ENCODE measurements around the gene PRORP. TPM values are rescaled to one million over a fixed set of nuclear protein-coding genes. Genes with fewer than 3 reads are reported as not detected.

Gene PRORP
- total RNA-seq, 2 experiments from 2014 or later: 27.0 to 32.0 TPM

GRCh38 chr14:35117112-35117511 is 5.2 kb upstream of the PRORP start:
- peak overlapping the region; percentile 34 for H3K4me3 Mint-ChIP-seq
- TF ChIP-seq CTCF (IDR thresholded peaks at IDR 0.05): no peak
- H3K36me3 ChIP-seq (ENCODE audit: insufficient read depth, low read length): peaks cover 44% of the 10 kb centered on the region
- no peaks in the 10 kb centered on the region for H3K27me3 ChIP-seq (ENCODE audit: control insufficient read depth in 1 of 2, insufficient read depth in 2 of 2, low read length in 2 of 2)
- H3K36me3 Mint-ChIP-seq (ENCODE audit: low read depth): peaks cover 74% of the 10 kb centered on the region
- DNase-seq (no peak), ATAC-seq (ENCODE audit: poor library complexity) (no peak)
- ChIA-PET POLR2A (no interaction called here), CTCF (no interaction called here)
- no peaks in the 10 kb centered on the region for H3K27me3 Mint-ChIP-seq
- peak overlapping the region; percentile 37 for H3K27ac Mint-ChIP-seq
- peaks cover 34% of the 10 kb centered on the region for H3K4me1 ChIP-seq (ENCODE audit: insufficient read depth, low read length)
- no peaks in the 10 kb centered on the region for H3K9me3 ChIP-seq (ENCODE audit: control insufficient read depth in 1 of 2, insufficient read depth in 1 of 2, low read length in 2 of 2)
- peaks cover 55% of the 10 kb centered on the region for H3K4me1 Mint-ChIP-seq (ENCODE audit: low read depth)
- no peak overlapping the region for H3K27ac ChIP-seq (ENCODE audit: low read depth in 1 of 2, low read length in 2 of 2)
- no peaks in the 10 kb centered on the region for H3K9me3 Mint-ChIP-seq
- no peak overlapping the region for H3K4me3 ChIP-seq (ENCODE audit: low read length)
- intact Hi-C loops (cut with DNase I, micrococcal nuclease): no loop called here

- Histone ChIP-seq H3K36me3 (ENCODE audit: insufficient read depth, low read length) (peaks cover 8% of the 10 kb centered on the region), H3K4me3 (ENCODE audit: low read length) (peak overlapping the region; percentile 75), H3K27me3 (ENCODE audit: control insufficient read depth in 1 of 2, insufficient read depth in 2 of 2, low read length in 2 of 2) (no peaks in the 10 kb centered on the region), H3K27ac (ENCODE audit: low read depth in 1 of 2, low read length in 2 of 2) (peak overlapping the region; percentile 99), H3K9me3 (ENCODE audit: control insufficient read depth in 1 of 2, insufficient read depth in 1 of 2, low read length in 2 of 2) (no peaks in the 10 kb centered on the region), H3K4me1 (ENCODE audit: insufficient read depth, low read length) (peaks cover 56% of the 10 kb centered on the region)
- Mint-ChIP-seq H3K9me3 (no peaks in the 10 kb centered on the region), H3K27ac (peak overlapping the region; percentile 99), H3K36me3 (ENCODE audit: low read depth) (peaks cover 59% of the 10 kb centered on the region), H3K27me3 (no peaks in the 10 kb centered on the region), H3K4me3 (peak overlapping the region; percentile 100), H3K4me1 (ENCODE audit: low read depth) (peaks cover 77% of the 10 kb centered on the region)
- DNase-seq: peak in 3 of 14 experiments; percentile 1 to 40 (median 30)
- no peak for ATAC-seq (ENCODE audit: poor library complexity)
- ChIA-PET CTCF (interaction anchor here (0.7 to 2.6 kb wide), 6 partner anchors 33 to 301 kb away, joined by 3 to 10 read pairs (median 4); partner anchors contain the start of genes FAM177A1, NFKBIA and PSMA6), POLR2A (interaction anchor here (0.6 to 5.7 kb wide), 15 partner anchors 14 to 705 kb away, joined by 3 to 97 read pairs (median 7); partner anchors contain the start of genes BAZ1A, BRMS1L, FAM177A1 and NFKBIA)
- TF ChIP-seq CTCF (IDR thresholded peaks at IDR 0.05): no peak
- intact Hi-C loops (cut with DNase I, micrococcal nuclease): loop anchor here (2.0 to 10.0 kb wide), 5 partner anchors 246 to 706 kb away; partner anchors contain the start of genes BAZ1A (in 1 of the 2), BRMS1L (in 1 of the 2), EAPP (in 1 of the 2) and RALGAPA1 (in 1 of the 2)
Measured at GRCh38 chr14:35121026-35121886, 1.1 kb upstream of the PRORP start.

GRCh38 chr14:35122696-35123387 is 490 bp downstream of the PRORP start:
- peaks cover 56% of the 10 kb centered on the region for H3K4me1 ChIP-seq (ENCODE audit: insufficient read depth, low read length)
- peak in 4 of 14 experiments; percentile 2 to 41 (median 22) for DNase-seq

More at GRCh38 chr14:35122696-35123387, 490 bp downstream of the PRORP start:
- H3K36me3 Mint-ChIP-seq (ENCODE audit: low read depth): peaks cover 56% of the 10 kb centered on the region
- peak overlapping the region; percentile 99 for H3K27ac Mint-ChIP-seq
- peaks cover 79% of the 10 kb centered on the region for H3K4me1 Mint-ChIP-seq (ENCODE audit: low read depth)
- CTCF ChIA-PET: interaction anchor here (1.2 to 2.6 kb wide), 4 partner anchors 18 to 299 kb away, joined by 4 to 10 read pairs (median 6); partner anchors contain the start of genes FAM177A1 and NFKBIA
- Histone ChIP-seq H3K27ac (ENCODE audit: low read depth in 1 of 2, low read length in 2 of 2) (peak overlapping the region; percentile 99), H3K4me3 (ENCODE audit: low read length) (peak overlapping the region; percentile 75), H3K36me3 (ENCODE audit: insufficient read depth, low read length) (peaks cover 11% of the 10 kb centered on the region), H3K9me3 (ENCODE audit: control insufficient read depth in 1 of 2, insufficient read depth in 1 of 2, low read length in 2 of 2) (no peaks in the 10 kb centered on the region), H3K27me3 (ENCODE audit: control insufficient read depth in 1 of 2, insufficient read depth in 2 of 2, low read length in 2 of 2) (no peaks in the 10 kb centered on the region)
- TF ChIP-seq CTCF (IDR thresholded peaks at IDR 0.05): no peak
- POLR2A ChIA-PET: interaction anchor here (1.0 to 5.7 kb wide), 13 partner anchors 10 to 703 kb away, joined by 3 to 97 read pairs (median 8); partner anchors contain the start of genes BAZ1A, BRMS1L, FAM177A1 and NFKBIA
- no peaks in the 10 kb centered on the region for H3K9me3 Mint-ChIP-seq
- ATAC-seq (ENCODE audit: poor library complexity): no peak
- peak overlapping the region; percentile 100 for H3K4me3 Mint-ChIP-seq
- intact Hi-C loops (cut with DNase I, micrococcal nuclease): loop anchor here (1.0 to 10.0 kb wide), 11 partner anchors 77 to 704 kb away; partner anchors contain the start of genes FAM177A1 (in 2 of the 2), SRP54 (in 2 of the 2), BRMS1L (in 1 of the 2) and EAPP (in 1 of the 2)
- no peaks in the 10 kb centered on the region for H3K27me3 Mint-ChIP-seq
